H9 (cell line): ENCODE results near the gene TRIOBP. TPM values are rescaled to one million over a fixed set of nuclear protein-coding genes. Genes with fewer than 3 reads are reported as not detected.

Experiments used
- DNase-seq: peaks from one replicate; pipeline ENCODE4 v3.0.0-alpha.2; 2017
- H2AFZ ChIP-seq: one replicate; pipeline ENCODE4 v1.6.1; 2013; ENCODE audit warnings: mild to moderate bottlenecking, low read length, control low read depth, moderate library complexity
- H2AK5ac ChIP-seq: 2 replicates; pipeline ENCODE4 v1.6.1; 2013; ENCODE audit warnings: low read length, control low read depth, mixed read lengths; ENCODE audit not compliant: insufficient read length
- H2BK120ac ChIP-seq: one replicate; pipeline ENCODE4 v1.6.1; 2013; ENCODE audit warnings: low read depth, mild to moderate bottlenecking, low read length, control low read depth, inconsistent platforms; ENCODE audit not compliant: poor library complexity, severe bottlenecking
- H2BK12ac ChIP-seq: 2 replicates; pipeline ENCODE4 v1.6.1; 2013; ENCODE audit warnings: low read length, control low read depth, mixed read lengths, low read depth; ENCODE audit not compliant: insufficient read length
- H2BK15ac ChIP-seq: 2 replicates; pipeline ENCODE4 v1.6.1; 2013; ENCODE audit warnings: low read depth, low read length, control low read depth
- H2BK20ac ChIP-seq: one replicate; pipeline ENCODE4 v1.6.1; 2013; ENCODE audit warnings: low read depth, mild to moderate bottlenecking, low read length, control low read depth, inconsistent platforms; ENCODE audit not compliant: poor library complexity, severe bottlenecking
- H2BK5ac ChIP-seq: 2 replicates; pipeline ENCODE4 v1.6.1; 2013; ENCODE audit warnings: low read length, control low read depth, mixed read lengths; ENCODE audit not compliant: insufficient read length
- H3K14ac ChIP-seq: 2 replicates; pipeline ENCODE4 v1.6.1; 2013; ENCODE audit warnings: low read length, control low read depth; ENCODE audit not compliant: insufficient read depth
- H3K18ac ChIP-seq: 2 replicates; pipeline ENCODE4 v1.6.1; 2013; ENCODE audit warnings: low read depth, mild to moderate bottlenecking, mixed read lengths, low read length, control low read depth; ENCODE audit not compliant: insufficient read length
- H3K23ac ChIP-seq: 2 replicates; pipeline ENCODE4 v1.6.1; 2013; ENCODE audit warnings: low read length, control low read depth, mixed read lengths, low read depth; ENCODE audit not compliant: insufficient read length
- H3K23me2 ChIP-seq: 2 replicates; pipeline ENCODE4 v1.6.1; 2013; ENCODE audit warnings: low read depth, mild to moderate bottlenecking, mixed read lengths, low read length, control low read depth; ENCODE audit not compliant: insufficient read length, poor library complexity, severe bottlenecking
- H3K27ac ChIP-seq: 2 replicates; pipeline ENCODE4 v1.5.1; 2013; ENCODE audit warnings: low read length, control low read depth, mixed read lengths, low read depth; ENCODE audit not compliant: insufficient read length
- H3K27me3 ChIP-seq: 2 replicates; pipeline ENCODE4 v1.6.1; 2013; ENCODE audit warnings: low read length, control low read depth, inconsistent platforms; ENCODE audit not compliant: insufficient read depth
- H3K4ac ChIP-seq: 2 replicates; pipeline ENCODE4 v1.6.1; 2013; ENCODE audit warnings: low read depth, mild to moderate bottlenecking, control low read depth, inconsistent platforms, low read length, moderate library complexity
- H3K4me1 ChIP-seq: 2 replicates; pipeline ENCODE4 v1.6.1; 2013; ENCODE audit warnings: low read length, control low read depth, inconsistent platforms; ENCODE audit not compliant: insufficient read depth
- H3K4me2 ChIP-seq: 2 replicates; pipeline ENCODE4 v1.6.1; 2013; ENCODE audit warnings: low read length, control low read depth, mixed read lengths; ENCODE audit not compliant: insufficient read length, insufficient read depth
- H3K56ac ChIP-seq: 2 replicates; pipeline ENCODE4 v1.6.1; 2013; ENCODE audit warnings: low read depth, mild to moderate bottlenecking, mixed read lengths, low read length, control low read depth; ENCODE audit not compliant: insufficient read length
- H3K79me1 ChIP-seq: 2 replicates; pipeline ENCODE4 v1.6.1; 2013; ENCODE audit warnings: low read depth, mild to moderate bottlenecking, moderate library complexity, low read length, control low read depth, inconsistent platforms; ENCODE audit not compliant: insufficient read depth, poor library complexity, severe bottlenecking
- H3K79me2 ChIP-seq: 2 replicates; pipeline ENCODE4 v1.6.1; 2013; ENCODE audit warnings: low read length, control low read depth, inconsistent platforms; ENCODE audit not compliant: insufficient read depth
- H3K9ac ChIP-seq: 2 replicates; pipeline ENCODE4 v1.6.1; 2013; ENCODE audit warnings: low read length, control low read depth, mixed read lengths; ENCODE audit not compliant: insufficient read length; ENCODE audit errors: extremely low read depth
- H3K9me3 ChIP-seq: one replicate; pipeline ENCODE4 v1.6.1; 2013; ENCODE audit warnings: low read depth, low read length, inconsistent platforms; ENCODE audit not compliant: control insufficient read depth
- H3T11ph ChIP-seq: one replicate; pipeline ENCODE4 v1.6.1; 2013; ENCODE audit warnings: mild to moderate bottlenecking, low read length, control low read depth, inconsistent platforms
- H4K20me1 ChIP-seq: one replicate; pipeline ENCODE4 v1.6.1; 2013; ENCODE audit not compliant: control insufficient read depth, insufficient read length, insufficient read depth
- H4K5ac ChIP-seq: 2 replicates; pipeline ENCODE4 v1.6.1; 2013; ENCODE audit warnings: low read depth, mild to moderate bottlenecking, mixed read lengths, low read length, control low read depth; ENCODE audit not compliant: insufficient read length
- H4K8ac ChIP-seq: replicated peaks from 2 replicates; pipeline ENCODE4 v1.6.1; 2013; ENCODE audit warnings: low read length, control low read depth, mixed read lengths, low read depth; ENCODE audit not compliant: insufficient read length
- H4K91ac ChIP-seq: 2 replicates; pipeline ENCODE4 v1.6.1; 2013; ENCODE audit warnings: low read depth, mild to moderate bottlenecking, moderate library complexity, mixed read lengths, low read length, control low read depth; ENCODE audit not compliant: insufficient read length
- H3K27ac Mint-ChIP-seq, 3 experiments: 2 replicates in 2 of 3; 3 replicates in 1 of 3; pipeline ENCODE4 v1.8.0; 2020 to 2021; ENCODE audit warnings: mixed read lengths in 3 of 3, mild to moderate bottlenecking in 1 of 3, moderate library complexity in 1 of 3
- H3K27me3 Mint-ChIP-seq: 2 replicates; pipeline ENCODE4 v1.8.0; 2021; ENCODE audit warnings: low read depth, mild to moderate bottlenecking, moderate library complexity, mixed read lengths
- H3K36me3 Mint-ChIP-seq, 3 experiments: 2 replicates in 2 of 3; 3 replicates in 1 of 3; pipeline ENCODE4 v1.8.0; 2020 to 2021; ENCODE audit warnings: low read depth in 3 of 3, mixed read lengths in 3 of 3; ENCODE audit not compliant: insufficient read depth in 1 of 3
- H3K4me1 Mint-ChIP-seq, 2 experiments: 2 replicates each; pipeline ENCODE4 v1.8.0; 2020; ENCODE audit warnings: mixed read lengths in 2 of 2
- H3K4me3 Mint-ChIP-seq, 2 experiments: 2 replicates in 1 of 2; 3 replicates in 1 of 2; pipeline ENCODE4 v1.8.0; 2020 to 2021; ENCODE audit warnings: mild to moderate bottlenecking in 2 of 2, mixed read lengths in 2 of 2, moderate library complexity in 1 of 2
- H3K9me3 Mint-ChIP-seq, 2 experiments: 2 replicates in 1 of 2; 3 replicates in 1 of 2; pipeline ENCODE4 v1.8.0; 2020; ENCODE audit warnings: mild to moderate bottlenecking in 2 of 2, mixed read lengths in 2 of 2, moderate library complexity in 1 of 2
- CTCF ChIP-seq: fragments of 200-600 bp; sonication (generic); conservative IDR thresholded peaks from 3 replicates; pipeline ENCODE4 v1.8.0; 2021; ENCODE audit warnings: antibody characterized with exemption, mild to moderate bottlenecking
- WGBS: extraction: QIAGEN DNeasy Blood & Tissue Kit; methylation state at CpG from one replicate; pipeline ENCODE4 v1.1.7; 2013; ENCODE audit warnings: missing lambda C conversion rate, low lambda C conversion rate, mixed read lengths; ENCODE audit not compliant: insufficient read length; ENCODE audit errors: extremely low coverage; 5-methylcytosine and 5-hydroxymethylcytosine counted together
- total RNA-seq: library from RNA; stranded (reverse); gene quantifications from 2 replicates; pipeline ENCODE4 v1.2.1, GENCODE V29; 2021

TRIOBP gene
- total RNA-seq, 1 experiment from 2014 or later, result 52.7 TPM

- Mint-ChIP-seq H3K4me3 (no peak overlapping the region), H3K36me3 (peaks cover 9 to 60% (median 50%) of the 10 kb centered on the region in 3 experiments; a peak in 6 of 7 replicates), H3K27ac (no peak overlapping the region), H3K27me3 (peaks cover 3% of the 10 kb centered on the region), H3K9me3 (no peaks in the 10 kb centered on the region), H3K4me1 (0 out of 4 replicates have a peak, but pooled peaks cover 0 to 3% of the 10 kb centered on the region in 2 experiments)
- Histone ChIP-seq H3K27me3 (no peaks in the 10 kb centered on the region; the same call in 1 of the 2 replicates), H2BK15ac (no peak overlapping the region), H4K20me1 (no peaks in the 10 kb centered on the region), H3K23me2 (no peaks in the 10 kb centered on the region), H2AFZ (no peak overlapping the region), H3K23ac (no peak overlapping the region), H3K18ac (no peak overlapping the region), H3K9ac (no peak overlapping the region), H4K8ac (no peak overlapping the region), H3K56ac (no peak overlapping the region), H3K4ac (no peak overlapping the region), H4K91ac (no peak overlapping the region), H3K79me2 (no peaks in the 10 kb centered on the region), H2BK20ac (no peak overlapping the region), H2BK12ac (no peak overlapping the region), H4K5ac (no peak overlapping the region), H3T11ph (no peak overlapping the region), H3K14ac (no peak overlapping the region), H2BK5ac (no peak overlapping the region), H3K9me3 (no peaks in the 10 kb centered on the region), H3K4me2 (no peak overlapping the region), H3K4me1 (no peaks in the 10 kb centered on the region), H2AK5ac (no peak overlapping the region), H3K27ac (no peak overlapping the region), H2BK120ac (no peak overlapping the region), H3K79me1 (no peaks in the 10 kb centered on the region)
- DNase-seq, result no peak
- WGBS, result no CpG with 5 or more reads among the region's 9 CpGs
- TF ChIP-seq CTCF, result no peak
Observed at GRCh38 chr22:37763012-37763411, 66.2 kb downstream of the TRIOBP start.
